Pancreas (tissue), 10 donors: ENCODE measurements around the gene SDHAF1. TPM values are rescaled to one million over a fixed set of nuclear protein-coding genes. Genes with fewer than 3 reads are reported as not detected.

Experiments used
- ATAC-seq, 4 donors: fragments of 200-7000 bp; cut with Tn5 transposase; one replicate each; pipeline versions ENCODE4 v1.8.0 to v1.9.1; 2020; ENCODE audit warnings: mild to moderate bottlenecking in 4 of 4, moderate library complexity in 4 of 4
- DNase-seq, 6 donors: peaks; one replicate each; pipeline ENCODE4 v3.0.0-alpha.2; 2020
- FAIRE-seq: peaks from 2 replicates; lab custom pipeline; 2012; peaks lifted over from hg19 to GRCh38; lab: Jason Lieb, UNC
- H3K27ac ChIP-seq, 4 donors: fragments of 200-600 bp; sonication (generic); 1 replicate in 3 of 4; 2 replicates in 1 of 4; pipeline versions ENCODE4 v1.5.0 to v1.8.0; 2020
- H3K27me3 ChIP-seq, 4 donors: fragments of 200-600 bp; one replicate each; pipeline ENCODE4 v1.8.0; 2021
- H3K36me3 ChIP-seq, 3 donors: fragments of 200-600 bp; sonication (generic) in 1 of 3; one replicate each; pipeline versions ENCODE4 v1.5.0 to v1.8.0; 2020 to 2021
- H3K4me1 ChIP-seq, 3 donors: fragments of 200-600 bp; one replicate each; pipeline ENCODE4 v1.8.0; 2021
- H3K4me3 ChIP-seq, 4 donors: fragments of 200-600 bp; sonication (generic) in 2 of 4; one replicate each; pipeline versions ENCODE4 v1.5.0 to v1.8.0; 2020 to 2021
- H3K9me3 ChIP-seq, 4 donors: fragments of 200-600 bp; one replicate each; pipeline ENCODE4 v1.8.0; 2021
- CTCF ChIP-seq, 4 donors: fragments of 200-600 bp; sonication (generic) in 3 of 4; IDR thresholded peaks; one replicate each; pipeline versions ENCODE4 v1.5.0 to v1.8.0; 2021; ENCODE audit warnings: antibody characterized with exemption in 4 of 4
- WGBS, 2 donors: extraction: QIAGEN DNeasy Blood & Tissue Kit; methylation state at CpG; one replicate each; pipeline ENCODE4 v1.1.7; 2013; 5-methylcytosine and 5-hydroxymethylcytosine counted together
- intact Hi-C, 3 donors: fragments of 100-400 bp; cut with DNase I; formaldehyde crosslinking; loops; one replicate each; pipeline versions ENCODE4 v1.11.1 to v1.14.2; 2022
- polyA plus RNA-seq, 2 donors: library from polyadenylated mRNA; stranded (reverse); fragments of 200-250 nt; gene quantifications; one replicate each; pipeline ENCODE4 v1.2.3, GENCODE V29; 2013
- total RNA-seq, 6 donors: library from RNA; stranded (reverse); fragmentation: NEBNext Ultra II Directional in 4 of 6; extraction: Animal tissue kit (Norgen Biotek cat#: 25700) in 4 of 6; gene quantifications; one replicate each; pipeline versions ENCODE4 v1.2.1 to v1.2.4, GENCODE V29; 2021 to 2023
- donor health status: healthy with polysubstance abuse.
- donor health status: DM: no; HTN: no; CAD: no; lungs with moderate emphysema.
- donor health status: DM: no; HTN: no; CAD: no.
- donor health status: control.
- donor health status: control.
- donor health status: Bipolar disorder and iron deficiency.
- donor health status: DM: yes; HTN: yes; CAD: no.
- donor health status: DM: no; HTN: no; CAD: no.
- donor health status: DM: no; HTN: no; CAD: no.
- donor health status: DM: yes; HTN: yes; CAD: no.

SDHAF1 gene
- total and polyA plus RNA-seq, 8 donors: 8.7 to 21.0 (median 11.7) TPM

- Histone ChIP-seq H3K4me3 (no peak overlapping the region), H3K9me3 (no peaks in the 10 kb centered on the region), H3K27ac (no peak overlapping the region), H3K4me1 (no peaks in the 10 kb centered on the region), H3K27me3 (no peaks in the 10 kb centered on the region), H3K36me3 (no peaks in the 10 kb centered on the region)
- WGBS, 2 donors: 92 to 95% methylated on average over 2 of the region's 2 CpGs
- ATAC-seq (no peak), DNase-seq (no peak), FAIRE-seq (no peak)
- intact Hi-C loops: no loop called here
- no peak for TF ChIP-seq CTCF (IDR thresholded peaks at IDR 0.05)
These were observed 49.0 kb downstream of the SDHAF1 start for GRCh38 chr19:36043952-36044351.

Other genes with a start within 250 kb of the SDHAF1 start
- gene U2AF1L4, start 249.8 kb upstream of the SDHAF1 start, total RNA-seq: 10 to 100 TPM in 5 of 6 donors, 1 to 10 TPM in 1; 9.7 to 14.3 (median 11.7) TPM
- 100 to 1,000 TPM in 1 of 2 donors, 10 to 100 TPM in 1; 62.7 to 124 TPM for gene U2AF1L4, start 249.8 kb upstream of the SDHAF1 start, polyA plus RNA-seq
- gene PSENEN, start 249.5 kb upstream of the SDHAF1 start, total RNA-seq: 10 to 100 TPM; 26.7 to 38.2 (median 35.1) TPM
- 10 to 100 TPM; 53.5 to 64.6 TPM for gene PSENEN, start 249.5 kb upstream of the SDHAF1 start, polyA plus RNA-seq
- 1 to 10 TPM; 1.7 to 5.5 (median 3.7) TPM for gene LIN37, start 246.6 kb upstream of the SDHAF1 start, total RNA-seq
- gene LIN37, start 246.6 kb upstream of the SDHAF1 start, polyA plus RNA-seq: 10 to 100 TPM; 41.2 to 44.0 TPM
- gene HSPB6, start 238.2 kb upstream of the SDHAF1 start, total RNA-seq: 10 to 100 TPM in 3 of 6 donors, 1 to 10 TPM in 3; 3.4 to 16.4 (median 11.7) TPM
- 10 to 100 TPM; 42.2 to 59.8 TPM for gene HSPB6, start 238.2 kb upstream of the SDHAF1 start, polyA plus RNA-seq
- 1 to 10 TPM; 7.2 to 9.9 (median 8.6) TPM for gene PROSER3, start 237.0 kb upstream of the SDHAF1 start, total RNA-seq
- gene PROSER3, start 237.0 kb upstream of the SDHAF1 start, polyA plus RNA-seq: 10 to 100 TPM in 1 of 2 donors, 1 to 10 TPM in 1; 7.8 to 19.6 TPM
- gene ARHGAP33, start 219.6 kb upstream of the SDHAF1 start, total RNA-seq: 10 to 100 TPM in 2 of 6 donors, 1 to 10 TPM in 4; 2.7 to 13.9 (median 8.0) TPM
- 10 to 100 TPM; 23.8 to 39.6 TPM for gene ARHGAP33, start 219.6 kb upstream of the SDHAF1 start, polyA plus RNA-seq
- 1 to 10 TPM in 5 of 6 donors, under 1 TPM in 1; 0.95 to 6.4 (median 2.7) TPM for gene PRODH2, start 182.3 kb upstream of the SDHAF1 start, total RNA-seq
- 10 to 100 TPM; 13.8 to 21.5 TPM for gene PRODH2, start 182.3 kb upstream of the SDHAF1 start, polyA plus RNA-seq
- 10 to 100 TPM; 11.5 to 21.3 (median 15.1) TPM for gene NPHS1, start 142.7 kb upstream of the SDHAF1 start, total RNA-seq
- gene NPHS1, start 142.7 kb upstream of the SDHAF1 start, polyA plus RNA-seq: 10 to 100 TPM; 17.1 to 32.3 TPM
- gene KIRREL2, start 138.3 kb upstream of the SDHAF1 start, total RNA-seq: 10 to 100 TPM; 28.5 to 89.0 (median 47.9) TPM
- gene KIRREL2, start 138.3 kb upstream of the SDHAF1 start, polyA plus RNA-seq: 10 to 100 TPM; 38.1 to 49.7 TPM
- 10 to 100 TPM; 39.2 to 71.8 (median 47.1) TPM for gene APLP1, start 126.6 kb upstream of the SDHAF1 start, total RNA-seq
- gene APLP1, start 126.6 kb upstream of the SDHAF1 start, polyA plus RNA-seq: 100 to 1,000 TPM; 100 to 154 TPM
- 10 to 100 TPM in 1 of 6 donors, 1 to 10 TPM in 5; 3.1 to 10.4 (median 4.2) TPM for gene NFKBID, start 94.6 kb upstream of the SDHAF1 start, total RNA-seq
- 10 to 100 TPM; 15.7 to 16.7 TPM for gene NFKBID, start 94.6 kb upstream of the SDHAF1 start, polyA plus RNA-seq
- 1 to 10 TPM in 4 of 6 donors, under 1 TPM in 2; 0.46 to 7.4 (median 1.7) TPM for gene HCST, start 92.7 kb upstream of the SDHAF1 start, total RNA-seq
- gene HCST, start 92.7 kb upstream of the SDHAF1 start, polyA plus RNA-seq: 10 to 100 TPM in 1 of 2 donors, 1 to 10 TPM in 1; 2.3 to 10.2 TPM
- gene TYROBP, start 86.9 kb upstream of the SDHAF1 start, total RNA-seq: 10 to 100 TPM in 3 of 6 donors, 1 to 10 TPM in 3; 2.5 to 73.8 (median 11.0) TPM
- 10 to 100 TPM; 17.4 to 22.8 TPM for gene TYROBP, start 86.9 kb upstream of the SDHAF1 start, polyA plus RNA-seq
- 1 to 10 TPM; 4.9 to 9.8 (median 6.2) TPM for gene LRFN3, start 58.8 kb upstream of the SDHAF1 start, total RNA-seq
- gene LRFN3, start 58.8 kb upstream of the SDHAF1 start, polyA plus RNA-seq: 1 to 10 TPM; 6.7 to 7.6 TPM
- 1 to 10 TPM; 2.6 to 5.9 (median 4.3) TPM for gene SYNE4, start 13.6 kb downstream of the SDHAF1 start, total RNA-seq
- gene SYNE4, start 13.6 kb downstream of the SDHAF1 start, polyA plus RNA-seq: 10 to 100 TPM in 1 of 2 donors, 1 to 10 TPM in 1; 7.3 to 14.3 TPM
- 10 to 100 TPM in 1 of 6 donors, 1 to 10 TPM in 5; 2.6 to 10.9 (median 4.9) TPM for gene ALKBH6, start 19.0 kb downstream of the SDHAF1 start, total RNA-seq
- 10 to 100 TPM; 15.4 to 22.8 TPM for gene ALKBH6, start 19.0 kb downstream of the SDHAF1 start, polyA plus RNA-seq
- gene CLIP3, start 37.7 kb downstream of the SDHAF1 start, total RNA-seq: 1 to 10 TPM; 1.2 to 5.7 (median 2.5) TPM
- 1 to 10 TPM; 3.0 to 9.1 TPM for gene CLIP3, start 37.7 kb downstream of the SDHAF1 start, polyA plus RNA-seq
- 1 to 10 TPM in 5 of 6 donors, under 1 TPM in 1; 0.88 to 2.7 (median 1.8) TPM for gene THAP8, start 59.1 kb downstream of the SDHAF1 start, total RNA-seq
- 1 to 10 TPM; 3.0 to 3.2 TPM for gene THAP8, start 59.1 kb downstream of the SDHAF1 start, polyA plus RNA-seq
- under 1 TPM; 0.12 to 0.47 (median 0.26) TPM for gene WDR62, start 59.7 kb downstream of the SDHAF1 start, total RNA-seq
- under 1 TPM; 0.42 to 0.49 TPM for gene WDR62, start 59.7 kb downstream of the SDHAF1 start, polyA plus RNA-seq
- gene OVOL3, start 116.0 kb downstream of the SDHAF1 start, total RNA-seq: not detected
- not detected for gene OVOL3, start 116.0 kb downstream of the SDHAF1 start, polyA plus RNA-seq
- gene POLR2I, start 119.7 kb downstream of the SDHAF1 start, total RNA-seq: 10 to 100 TPM; 29.8 to 40.6 (median 35.3) TPM
- gene POLR2I, start 119.7 kb downstream of the SDHAF1 start, polyA plus RNA-seq: 10 to 100 TPM; 45.7 to 58.0 TPM
- 10 to 100 TPM; 22.3 to 65.0 (median 32.3) TPM for gene TBCB, start 120.3 kb downstream of the SDHAF1 start, total RNA-seq
- 100 to 1,000 TPM in 1 of 2 donors, 10 to 100 TPM in 1; 72.6 to 131 TPM for gene TBCB, start 120.3 kb downstream of the SDHAF1 start, polyA plus RNA-seq
- gene CAPNS1, start 144.9 kb downstream of the SDHAF1 start, total RNA-seq: 100 to 1,000 TPM; 124 to 273 (median 175) TPM
- 100 to 1,000 TPM; 260 to 271 TPM for gene CAPNS1, start 144.9 kb downstream of the SDHAF1 start, polyA plus RNA-seq
- gene COX7A1, start 157.3 kb downstream of the SDHAF1 start, total RNA-seq: 10 to 100 TPM in 5 of 6 donors, 1 to 10 TPM in 1; 4.1 to 25.3 (median 15.1) TPM
- 10 to 100 TPM; 13.6 to 31.0 TPM for gene COX7A1, start 157.3 kb downstream of the SDHAF1 start, polyA plus RNA-seq
- gene ZNF565, start 219.5 kb downstream of the SDHAF1 start, total RNA-seq: 1 to 10 TPM; 2.1 to 3.5 (median 2.6) TPM
- gene ZNF565, start 219.5 kb downstream of the SDHAF1 start, polyA plus RNA-seq: 1 to 10 TPM; 2.4 to 2.8 TPM
- gene ZNF146, start 219.9 kb downstream of the SDHAF1 start, total RNA-seq: 10 to 100 TPM; 15.0 to 35.2 (median 23.1) TPM
- gene ZNF146, start 219.9 kb downstream of the SDHAF1 start, polyA plus RNA-seq: 10 to 100 TPM in 1 of 2 donors, 1 to 10 TPM in 1; 9.3 to 18.6 TPM